Stimulated activated CD8-positive, alpha-beta memory T cell treated with anti-CD3 and anti-CD28 coated beads, Interleukin-15, amount 100 ng/mL, for 48 hours (primary cell): ENCODE data around the gene MRPL55.

Experiments
- DNase-seq, 2 donors: peaks; one replicate each; pipeline ENCODE4 v3.0.0-alpha.2; 2020; ENCODE audit warnings: low read depth in 2 of 2

The MRPL55 gene

GRCh38 chr1:228084797-228085196 is 24.3 kb downstream of the MRPL55 start:
- no peak for DNase-seq

- DNase-seq = no peak
These were observed 24.8 kb downstream of the MRPL55 start for GRCh38 chr1:228084325-228084724.

- no peak for DNase-seq
These were observed 25.2 kb downstream of the MRPL55 start for GRCh38 chr1:228083871-228084278.

- no peak for DNase-seq
These were observed 25.9 kb downstream of the MRPL55 start for GRCh38 chr1:228082918-228083870.

- peak; percentile 90 to 92 for DNase-seq
These were observed 26.7 kb downstream of the MRPL55 start, which contains the start of gene ARF1 for GRCh38 chr1:228082214-228082917. ARF1 (plus strand) TSS chr1:228082708; CDS start chr1:228097115, 14,407 bp downstream.

- no peak for DNase-seq
These were observed 27.4 kb downstream of the MRPL55 start for GRCh38 chr1:228081578-228082213.

GRCh38 chr1:228081144-228081543 is 28.0 kb downstream of the MRPL55 start:
- no peak for DNase-seq

GRCh38 chr1:228079601-228080263 is 29.4 kb downstream of the MRPL55 start:
- no peak for DNase-seq

GRCh38 chr1:228079013-228079412 is 30.1 kb downstream of the MRPL55 start:
- DNase-seq = no peak

- DNase-seq = no peak
These were observed 31.4 kb downstream of the MRPL55 start for GRCh38 chr1:228077565-228078330.

- no peak for DNase-seq
These were observed 32.2 kb downstream of the MRPL55 start for GRCh38 chr1:228076796-228077430.

- no peak for DNase-seq
These were observed 33.3 kb downstream of the MRPL55 start for GRCh38 chr1:228075801-228076271.

- DNase-seq = no peak
These were observed 34.0 kb downstream of the MRPL55 start for GRCh38 chr1:228074954-228075730.

- no peak for DNase-seq
These were observed 35.1 kb downstream of the MRPL55 start for GRCh38 chr1:228073857-228074545.

- no peak for DNase-seq
These were observed 35.8 kb downstream of the MRPL55 start for GRCh38 chr1:228073061-228073856.

- DNase-seq = no peak
These were observed 36.4 kb downstream of the MRPL55 start for GRCh38 chr1:228072658-228073043.

GRCh38 chr1:228071839-228072657 is 37.1 kb downstream of the MRPL55 start:
- DNase-seq = no peak
